Activated CD4-positive, CD25-positive, alpha-beta regulatory T cell treated with anti-CD3 and anti-CD28 coated beads, Interleukin-2, amount 50 U/mL, for 16 hours (primary cell): Measurements from ENCODE around the gene CHTF18.
"Not testable (repeated sequence)": the region's sequence is repeated elsewhere in the genome, so short reads cannot be mapped to it uniquely, and the experiment has no call there.

ENCODE experiments used
- DNase-seq: peaks from one replicate; pipeline ENCODE4 v3.0.0-alpha.2; 2020; ENCODE audit warnings: low read depth, low spot score

CHTF18 gene

DNA sequence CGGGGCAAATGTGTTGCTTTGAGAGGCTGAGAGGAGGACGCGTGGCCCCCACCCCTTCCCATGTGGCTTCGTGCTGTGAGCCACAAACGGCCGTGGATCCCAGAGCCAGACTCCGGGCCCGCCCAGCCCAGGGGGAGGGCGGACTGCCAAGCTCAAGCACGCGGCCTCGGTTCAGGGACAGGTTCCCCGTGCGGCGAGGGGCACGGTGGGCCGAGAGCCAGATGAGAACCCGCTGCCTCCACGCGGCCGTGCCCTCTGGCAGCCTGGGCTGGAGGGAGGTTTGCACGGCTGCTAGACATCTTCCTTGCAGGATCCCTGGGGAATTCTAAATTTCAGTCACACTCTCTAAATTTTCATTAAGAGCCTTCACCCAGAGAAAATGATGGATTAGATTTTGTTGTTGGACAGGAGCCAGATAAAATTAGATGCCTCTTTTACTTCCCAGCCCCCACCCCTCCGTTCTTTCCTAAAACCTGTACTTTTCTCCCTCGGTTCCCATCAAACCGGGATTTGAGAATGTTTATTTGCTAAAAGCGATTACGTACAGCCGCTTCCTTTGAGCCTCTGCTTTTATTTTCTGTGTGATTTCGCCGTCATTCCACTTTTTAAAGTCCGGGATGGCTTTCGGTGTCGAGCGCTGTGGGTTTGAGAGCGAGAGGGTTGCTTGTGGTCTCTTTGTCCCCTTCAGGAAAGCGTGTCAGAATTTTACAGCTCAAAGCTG, 37.1 kb downstream of the CHTF18 start:
- no peak for DNase-seq

- DNase-seq, result no peak
Observed at GRCh38 chr16:827513-827912, 39.1 kb downstream of the CHTF18 start.

GRCh38 chr16:828891-829290, 40.5 kb downstream of the CHTF18 start:
- DNase-seq, result no peak

DNA sequence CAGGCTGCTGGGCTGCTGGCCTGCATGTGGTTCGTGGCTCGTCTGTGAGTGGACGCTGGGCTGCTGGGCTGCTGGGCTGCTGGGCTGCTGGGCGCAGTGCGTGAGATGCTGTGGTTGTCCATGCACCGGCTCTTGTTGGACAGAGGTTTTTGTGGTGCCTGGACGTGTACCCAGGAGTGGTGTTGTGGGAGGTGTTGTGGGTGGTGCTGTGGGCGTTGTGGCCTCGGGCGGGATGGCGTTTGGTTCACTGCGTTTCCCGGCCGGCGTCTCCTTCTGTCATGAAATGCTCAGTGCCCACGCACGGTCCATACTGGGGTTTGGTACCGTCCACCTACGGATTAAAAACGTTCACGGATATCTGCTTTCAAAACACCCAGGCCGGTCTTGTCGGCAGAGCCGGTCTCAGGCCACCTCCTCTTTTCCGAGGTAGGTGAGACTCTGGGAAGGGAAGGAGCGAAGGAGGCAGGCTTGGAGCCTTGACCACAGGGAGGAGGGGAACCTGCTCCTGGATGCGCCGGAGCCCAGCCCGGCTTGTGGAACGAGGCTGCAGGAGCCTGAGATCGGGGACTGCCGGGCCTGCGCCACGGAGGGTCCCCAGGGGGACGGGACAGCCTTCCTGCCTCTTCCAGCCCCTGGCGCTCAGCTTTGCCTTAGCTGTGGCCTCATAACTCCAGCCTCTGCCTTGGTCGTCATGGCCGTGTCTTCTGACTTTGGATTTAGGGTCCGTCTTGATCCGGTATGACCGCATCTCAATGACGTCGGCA, 41.9 kb downstream of the CHTF18 start:
- no peak for DNase-seq

- no peak for DNase-seq
Observed at GRCh38 chr16:830871-831570, 42.6 kb downstream of the CHTF18 start.

GRCh38 chr16:831571-832413, 43.4 kb downstream of the CHTF18 start:
- DNase-seq, result no peak

DNA sequence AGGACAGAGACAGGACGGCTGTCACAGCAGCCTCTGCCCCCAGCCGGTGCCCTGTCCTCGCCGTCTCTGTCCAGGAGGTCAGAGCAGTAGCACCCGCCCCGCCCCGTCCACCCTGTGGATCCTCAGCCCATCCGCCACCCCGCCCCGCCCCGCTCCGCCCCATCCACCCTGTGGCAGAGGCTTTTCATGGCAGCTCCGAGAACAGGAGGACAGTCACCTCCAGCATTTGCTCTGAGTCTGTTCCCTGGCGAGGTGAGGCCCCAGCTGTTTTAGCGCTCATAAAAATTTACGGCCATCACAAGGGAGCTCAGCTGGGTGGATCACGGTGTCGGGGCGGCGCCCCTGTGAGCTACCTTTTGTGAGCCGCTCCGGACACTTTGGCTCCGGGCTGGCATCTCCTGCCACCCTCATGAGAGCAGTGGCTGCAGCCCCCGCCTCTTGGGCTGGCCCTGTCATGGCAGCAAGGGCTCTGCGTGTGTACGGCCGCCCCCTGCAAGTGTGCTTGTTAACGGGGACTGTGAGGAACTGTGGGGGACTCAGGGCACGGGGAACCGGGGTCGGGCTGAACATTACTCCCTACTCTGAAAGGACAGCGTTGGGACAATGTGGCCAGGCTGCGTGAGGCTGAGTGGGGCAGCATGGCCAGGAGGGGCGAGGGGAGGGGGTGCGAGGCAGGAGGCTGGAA, 44.4 kb downstream of the CHTF18 start:
- no peak for DNase-seq

DNA sequence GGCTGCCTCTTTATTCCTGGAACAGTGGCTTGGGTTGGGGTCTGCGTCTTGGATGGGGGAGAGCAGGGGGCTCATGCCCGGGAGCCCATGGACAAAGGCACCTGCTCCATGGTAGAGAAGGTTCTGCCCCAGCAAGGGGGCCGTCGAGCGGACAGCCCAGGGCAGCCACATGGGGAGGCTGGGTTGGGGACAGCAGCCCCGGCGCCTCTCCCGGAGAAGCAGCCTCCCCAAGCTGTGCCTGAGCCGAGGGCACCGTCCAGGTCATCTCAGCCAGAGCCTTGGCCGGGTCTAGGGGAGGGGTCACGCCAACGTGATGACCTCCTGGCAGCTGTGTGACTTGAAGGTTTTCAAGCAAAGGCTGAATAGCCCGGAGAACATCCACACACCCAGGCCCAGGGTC, 45.0 kb downstream of the CHTF18 start:
- no peak for DNase-seq

GRCh38 chr16:835373-835772, 47.0 kb downstream of the CHTF18 start:
- no peak for DNase-seq

GRCh38 chr16:836221-836620, 47.8 kb downstream of the CHTF18 start:
- DNase-seq, result no peak

DNA sequence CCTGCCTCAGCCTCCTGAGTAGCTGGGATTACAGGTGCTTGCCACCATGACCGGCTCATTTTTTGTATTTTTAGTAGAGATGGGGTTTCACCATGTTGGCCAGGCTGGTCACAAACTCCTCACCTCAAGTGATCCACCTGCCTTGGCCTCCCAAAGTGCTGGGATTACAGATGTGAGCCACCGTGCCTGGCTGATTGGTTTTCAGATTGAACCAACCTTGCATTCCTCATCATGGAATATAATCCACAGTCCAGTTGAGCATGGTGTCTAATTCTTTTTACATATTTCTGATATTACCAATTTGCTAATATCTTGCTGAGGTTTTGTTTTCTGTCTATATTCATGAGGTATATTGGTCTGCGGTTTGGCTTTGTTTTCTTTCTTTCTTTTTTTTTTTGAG, 48.4 kb downstream of the CHTF18 start:
- not testable (repeated sequence) for DNase-seq

DNA sequence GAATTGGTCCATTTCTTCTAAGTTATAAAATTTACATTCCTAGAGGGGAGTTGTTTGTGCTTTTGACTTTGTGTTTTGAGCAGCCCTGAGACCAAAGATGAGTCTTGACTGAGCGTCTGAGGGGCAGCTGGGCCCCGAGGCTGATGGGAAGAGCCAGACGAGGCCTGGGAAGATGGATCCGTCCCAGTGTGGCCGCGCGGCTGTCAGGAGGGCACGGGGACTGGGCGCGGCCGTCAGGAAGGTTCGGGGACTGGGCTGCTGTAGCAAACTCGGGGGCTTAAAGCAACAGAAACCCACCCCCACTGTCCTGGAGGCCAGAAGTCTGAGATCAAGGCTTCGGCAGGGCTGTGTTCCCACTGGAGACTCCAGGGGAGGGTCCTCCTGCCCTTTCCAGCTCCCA, 50.3 kb downstream of the CHTF18 start:
- DNase-seq, result no peak

GRCh38 chr16:839643-840408, 51.4 kb downstream of the CHTF18 start:
- no peak for DNase-seq

- no peak for DNase-seq
Observed at GRCh38 chr16:840561-841454, 52.4 kb downstream of the CHTF18 start.

GRCh38 chr16:841455-842060, 53.1 kb downstream of the CHTF18 start:
- DNase-seq, result no peak

GRCh38 chr16:842061-842476, 53.6 kb downstream of the CHTF18 start:
- DNase-seq, result no peak

DNA sequence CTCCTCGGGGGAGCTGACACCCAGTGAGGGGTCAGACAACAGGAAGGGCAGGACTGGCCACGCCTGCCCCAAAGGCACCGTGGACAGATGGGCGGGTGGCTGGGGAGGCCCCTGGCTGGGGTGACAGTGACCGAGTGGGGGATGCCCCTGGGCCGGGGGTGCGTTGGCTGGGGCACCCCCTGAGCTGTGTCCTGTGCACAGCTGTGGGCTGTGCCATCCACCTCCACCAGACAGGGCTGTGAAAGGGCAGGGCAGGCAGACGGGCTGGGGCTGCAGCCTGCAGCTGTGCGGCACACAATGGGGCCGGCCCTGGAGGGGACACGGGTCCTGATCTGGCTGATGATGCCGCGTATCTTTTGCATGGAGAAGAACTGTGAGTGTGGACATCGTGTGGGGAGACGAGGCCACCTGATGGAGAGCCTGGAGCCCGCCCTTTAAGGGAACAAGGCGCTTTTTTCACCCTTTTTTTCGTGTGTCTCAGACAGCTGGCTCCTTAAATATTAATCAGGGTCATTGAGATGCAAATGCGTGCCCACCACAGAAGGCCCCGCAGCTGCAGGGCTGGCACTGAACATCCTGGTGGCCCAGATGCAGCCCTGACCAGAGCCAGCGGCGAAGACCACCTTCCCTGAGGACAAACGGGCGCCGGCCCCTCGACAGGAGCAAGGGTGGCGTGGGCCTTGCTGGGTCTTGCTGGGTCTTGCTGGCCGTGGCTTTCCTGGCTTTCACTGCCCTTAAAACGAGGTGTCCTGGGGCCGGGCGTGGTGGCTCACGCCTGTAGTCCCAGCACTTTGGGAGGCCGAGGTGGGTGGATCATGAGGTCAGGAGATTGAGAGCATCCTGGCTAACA, 54.5 kb downstream of the CHTF18 start:
- DNase-seq, result no peak

DNA sequence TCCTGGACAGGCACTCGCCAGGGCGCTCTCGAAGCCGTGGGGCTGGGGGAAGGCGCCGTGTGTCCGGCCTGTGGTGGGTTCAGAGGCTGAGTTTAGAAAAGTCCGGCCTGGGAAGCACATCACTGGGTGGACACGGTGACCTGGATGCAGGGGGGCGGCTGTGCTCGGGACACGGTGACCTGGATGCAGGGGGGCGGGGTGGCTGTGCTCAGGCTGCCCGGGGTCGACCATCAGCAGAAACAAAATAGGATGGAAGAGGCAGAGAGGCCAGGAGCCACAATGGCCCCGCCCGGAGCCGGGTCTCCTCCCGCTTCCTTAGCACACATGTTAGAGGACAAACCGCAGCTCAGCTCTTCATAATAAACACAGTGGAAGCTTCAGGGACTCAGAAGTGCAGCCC, 55.4 kb downstream of the CHTF18 start:
- DNase-seq, result no peak
